Left lobe of liver (tissue), 2 donors: ENCODE results near the gene ASIC2. TPM values are rescaled to one million over a fixed set of nuclear protein-coding genes. Genes with fewer than 3 reads are reported as not detected.

Source experiments
- ATAC-seq: fragments of 200-7000 bp; cut with Tn5 transposase; one replicate; pipeline ENCODE4 v1.9.1; 2020; ENCODE audit warnings: mild to moderate bottlenecking, moderate library complexity
- DNase-seq: peaks from one replicate; pipeline ENCODE4 v3.0.0-alpha.2; 2020; ENCODE audit warnings: low spot score
- total RNA-seq: library from RNA; stranded (reverse); gene quantifications from one replicate; pipeline ENCODE4 v1.2.1, GENCODE V29; 2021
- donor health status: DM: no; HTN: no; CAD: no; lungs with moderate emphysema.
- donor health status: DM: no; HTN: yes; CAD: no.

The ASIC2 gene
- total RNA-seq, 1 donor from 2014 or later: not detected

DNA sequence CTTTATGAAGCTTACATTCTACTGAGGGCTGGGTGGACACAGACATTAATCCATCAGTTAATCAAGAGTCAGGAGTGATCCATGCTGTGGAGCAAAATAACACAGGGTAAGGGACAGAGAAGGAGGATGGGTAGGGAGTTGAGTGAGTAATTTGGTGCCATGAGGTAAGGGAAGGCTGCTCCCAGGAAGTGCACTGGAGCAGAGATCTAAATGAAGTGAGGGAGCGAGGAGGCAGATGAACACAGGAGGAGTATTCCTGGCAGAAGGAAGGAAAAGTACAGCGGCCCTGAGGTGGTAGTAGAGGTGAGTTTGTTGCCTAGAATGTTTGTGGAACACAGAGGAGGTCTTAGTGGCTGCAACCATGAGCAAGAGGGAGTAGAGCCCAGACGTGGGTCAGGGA, 34.8 kb downstream of the ASIC2 start:
- ATAC-seq: no peak
- DNase-seq: no peak

DNA sequence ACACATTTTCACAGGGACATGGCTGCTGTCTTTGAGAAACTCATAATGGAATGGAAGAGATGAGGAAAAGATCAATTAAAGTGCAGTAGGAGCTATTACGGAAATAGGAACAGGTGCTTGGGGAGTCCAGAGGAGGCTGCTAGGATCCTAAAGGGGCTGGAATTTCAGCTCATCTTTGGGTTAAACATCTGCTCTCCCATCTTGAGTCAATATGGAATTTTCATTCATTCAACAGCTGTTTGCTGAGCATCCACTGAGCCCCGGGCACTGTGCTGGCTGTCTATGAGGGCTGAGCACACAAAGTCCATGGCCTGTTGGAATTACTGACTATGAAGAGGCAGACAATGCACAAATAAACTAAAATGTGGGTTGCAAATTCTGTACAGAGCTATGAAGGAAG, 47.9 kb downstream of the ASIC2 start:
- ATAC-seq (no peak), DNase-seq (no peak)

DNA sequence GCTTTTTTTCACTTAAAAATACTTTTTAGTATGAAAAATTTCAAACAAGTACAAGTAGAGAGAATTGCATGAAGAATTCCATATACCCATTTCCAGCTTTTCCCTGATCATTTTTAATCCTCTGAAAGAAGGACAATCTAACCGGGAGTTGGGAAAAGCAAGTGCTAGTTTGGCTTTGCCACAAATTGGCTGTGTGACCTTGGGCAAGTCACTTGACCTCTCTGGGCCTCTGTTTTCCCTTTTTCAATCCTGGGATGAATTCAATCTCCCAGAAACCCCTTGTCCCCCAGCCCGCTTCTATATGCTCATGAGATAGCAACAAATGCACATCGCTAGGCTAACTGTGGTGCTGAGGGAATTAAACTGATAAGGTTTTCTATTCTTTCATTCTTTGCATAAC, 49.4 kb downstream of the ASIC2 start:
- DNase-seq (no peak), ATAC-seq (no peak)

DNA sequence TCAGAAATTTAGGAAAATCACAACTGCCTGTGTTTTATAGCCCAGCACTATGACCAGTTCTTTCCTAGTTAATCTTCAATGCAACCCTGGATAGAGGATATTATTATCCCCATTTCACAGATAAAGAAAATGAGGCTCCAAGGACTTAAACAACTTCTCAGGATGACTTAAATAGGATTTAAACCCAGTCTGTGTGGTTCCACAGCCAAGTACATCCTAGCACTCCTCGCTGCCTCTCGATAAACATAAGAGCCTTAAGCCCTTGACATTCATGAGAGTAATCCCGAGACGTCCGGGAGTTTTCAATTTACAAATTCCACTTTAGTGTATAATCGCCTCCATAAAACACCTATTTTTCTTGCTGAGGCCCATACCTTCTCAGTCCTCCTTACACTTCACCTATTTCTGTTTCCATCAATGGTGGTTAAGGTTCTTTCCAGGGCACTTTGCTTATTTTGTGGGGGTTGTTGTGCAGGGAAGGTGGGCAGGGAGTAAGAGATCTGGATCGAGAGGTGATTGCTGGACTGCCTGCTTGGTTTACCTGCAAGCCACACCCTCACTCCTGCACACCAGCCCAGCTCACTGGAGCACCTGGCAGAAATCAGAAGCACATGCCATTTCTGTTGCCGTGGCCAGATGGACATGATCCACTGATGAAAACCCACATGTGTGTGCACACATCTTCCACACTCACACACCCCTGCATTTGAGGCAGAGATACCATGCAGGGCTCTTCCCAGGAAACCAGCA, 50.5 kb downstream of the ASIC2 start:
- DNase-seq (no peak), ATAC-seq (no peak)

DNA sequence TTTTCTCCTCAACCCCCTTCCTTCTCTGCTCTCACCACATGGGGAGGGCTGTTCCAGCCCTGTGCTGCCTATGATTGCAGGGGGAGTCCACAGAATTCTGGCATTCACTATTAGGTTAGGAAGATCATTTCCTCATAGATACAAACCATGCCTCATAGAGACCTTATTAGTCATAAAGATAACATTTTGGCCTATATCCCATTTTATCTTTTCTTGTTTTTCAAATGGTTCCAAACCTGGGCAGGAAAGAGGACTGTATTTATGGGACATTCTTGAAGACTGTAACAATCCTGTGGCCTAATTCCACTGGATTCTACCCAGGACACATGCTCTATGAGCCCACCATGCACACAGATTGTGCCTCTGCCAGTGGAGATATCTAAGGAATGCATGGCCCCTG, 51.7 kb downstream of the ASIC2 start:
- no peak for DNase-seq
- no peak for ATAC-seq

DNA sequence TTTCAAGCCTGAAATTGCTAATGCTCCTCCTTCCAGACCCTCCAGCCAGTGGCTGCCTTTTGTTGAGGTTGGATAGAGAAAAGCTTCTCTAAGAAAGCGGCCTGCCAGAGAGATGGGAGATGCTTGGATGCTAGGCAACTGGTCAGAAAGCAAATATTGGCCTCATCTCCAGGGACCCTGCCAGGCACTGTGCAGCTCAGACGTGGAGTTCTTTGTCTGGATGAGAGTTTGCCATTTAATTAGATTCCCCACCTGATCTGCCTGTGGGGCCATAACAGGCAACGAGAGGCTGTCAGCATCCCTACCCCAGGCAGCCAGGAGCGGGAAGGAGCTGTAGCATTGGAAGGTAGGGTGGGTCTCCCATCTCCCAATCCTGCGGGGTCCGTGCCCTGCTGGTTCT, 52.7 kb downstream of the ASIC2 start:
- no peak for ATAC-seq
- DNase-seq: no peak

DNA sequence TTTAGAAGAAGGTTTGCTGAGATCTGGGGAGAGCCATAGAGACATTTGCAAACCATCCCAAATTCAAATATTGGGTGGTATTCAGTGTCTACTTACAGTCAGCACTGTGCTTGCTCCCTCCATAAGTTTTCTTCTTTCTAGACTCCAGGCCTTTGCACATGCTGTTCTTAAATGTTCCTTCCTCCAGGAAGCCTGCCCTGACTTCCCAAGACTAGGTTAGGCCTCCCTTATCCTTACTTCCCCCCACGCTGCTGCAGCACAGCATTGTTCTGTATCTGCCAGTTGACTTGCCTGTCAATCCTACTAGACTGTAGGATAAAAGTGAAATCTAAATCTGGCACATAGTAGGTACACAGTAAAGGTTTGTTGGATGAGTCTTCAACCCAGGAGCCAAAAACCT, 53.4 kb downstream of the ASIC2 start:
- DNase-seq: no peak
- ATAC-seq: no peak

DNA sequence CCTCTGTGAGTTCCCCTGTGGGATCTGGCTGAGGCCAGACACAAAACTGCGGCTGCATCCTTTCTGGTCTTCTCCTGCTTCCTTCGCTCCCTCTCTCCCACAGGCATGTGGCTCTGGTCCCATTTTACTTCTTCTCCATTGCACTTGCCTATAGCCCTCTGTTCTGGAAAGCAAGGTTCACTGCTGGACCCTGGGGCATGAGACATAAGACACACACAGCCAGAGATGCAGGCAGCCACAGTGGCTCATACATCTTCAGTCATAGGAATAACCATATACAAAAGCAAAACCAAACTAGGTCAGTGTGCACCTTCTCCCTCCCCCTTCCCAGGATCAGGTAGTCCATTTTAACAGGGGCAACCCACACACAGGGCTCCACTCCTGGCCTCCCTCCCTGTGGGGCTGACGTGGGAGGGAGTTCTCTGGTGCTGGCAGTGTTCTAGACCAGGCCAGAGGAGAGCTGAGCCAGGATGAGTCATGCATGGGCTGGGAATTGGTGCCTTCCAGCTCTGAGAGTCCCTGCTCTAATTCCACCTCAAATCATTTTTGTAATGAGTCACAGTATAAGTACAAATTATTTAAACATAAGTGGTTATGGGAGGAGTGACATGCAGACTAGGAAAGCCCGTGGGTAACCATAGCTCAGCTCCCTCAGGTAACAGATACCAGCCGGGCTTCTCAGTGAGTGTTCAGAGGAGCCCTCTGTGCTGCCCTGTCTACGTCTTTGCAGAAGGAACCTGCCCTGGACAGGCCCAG, 58.0 kb downstream of the ASIC2 start:
- DNase-seq: no peak

DNA sequence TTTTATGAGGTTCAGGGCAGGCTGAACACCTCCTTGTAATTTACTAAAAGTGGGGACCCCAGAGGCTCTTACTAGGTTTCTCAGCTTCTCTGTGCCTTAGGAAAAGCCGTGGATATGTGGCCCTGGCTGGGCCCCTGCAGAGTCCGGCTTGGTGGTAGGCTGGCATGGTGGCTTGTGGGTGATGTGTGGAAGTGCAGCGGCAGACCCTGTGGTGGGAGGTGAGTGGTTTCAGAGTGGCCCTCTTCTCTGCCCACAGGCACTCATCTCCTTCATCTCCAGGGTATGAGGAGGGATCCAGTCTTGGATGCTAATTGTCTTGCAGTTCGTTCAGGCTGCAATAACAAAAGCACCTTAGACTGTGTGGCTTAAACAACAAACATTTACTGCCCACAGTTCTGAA, 58.9 kb downstream of the ASIC2 start:
- no peak for DNase-seq
- no peak for ATAC-seq

More for the DNA sequence above, 58.0 kb downstream of the ASIC2 start:
- no peak for ATAC-seq

DNA sequence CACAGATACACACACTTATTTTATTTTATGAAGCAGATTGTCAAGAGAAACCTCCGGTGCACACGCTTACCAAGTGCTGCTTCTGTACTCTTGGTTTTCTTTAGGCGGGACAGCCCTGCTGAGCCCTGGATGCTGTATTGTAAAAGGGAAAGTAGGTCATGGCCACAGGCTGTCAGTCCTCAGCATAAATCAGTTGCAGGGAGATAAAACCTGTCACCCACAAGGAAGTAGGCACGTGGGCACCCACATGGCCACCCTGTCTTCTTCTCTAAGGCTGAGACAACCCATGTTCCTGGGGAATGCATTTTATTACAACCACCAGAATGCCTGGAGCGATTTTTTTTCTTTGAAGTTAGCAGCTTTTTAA, 59.3 kb downstream of the ASIC2 start:
- DNase-seq: no peak
- no peak for ATAC-seq

DNA sequence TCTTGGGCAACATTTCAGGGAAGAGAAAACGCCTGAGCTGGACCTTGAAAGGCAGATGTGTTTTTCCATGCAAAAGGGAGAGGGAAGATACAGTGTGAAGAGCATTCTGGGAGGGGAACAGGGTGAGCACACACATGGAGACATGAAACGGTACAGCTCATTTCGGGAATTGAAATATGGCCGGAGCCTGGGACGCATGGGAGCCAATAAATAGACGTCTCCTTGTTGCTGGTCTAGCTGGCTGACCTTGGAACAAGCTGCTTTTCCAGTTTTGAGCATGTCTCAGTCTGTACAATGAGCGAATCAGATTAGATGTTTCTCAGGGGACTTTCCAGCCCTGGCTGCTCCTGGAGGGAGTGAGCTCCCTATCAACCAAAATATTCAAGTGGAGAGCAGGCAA, 63.6 kb downstream of the ASIC2 start:
- no peak for ATAC-seq

DNA sequence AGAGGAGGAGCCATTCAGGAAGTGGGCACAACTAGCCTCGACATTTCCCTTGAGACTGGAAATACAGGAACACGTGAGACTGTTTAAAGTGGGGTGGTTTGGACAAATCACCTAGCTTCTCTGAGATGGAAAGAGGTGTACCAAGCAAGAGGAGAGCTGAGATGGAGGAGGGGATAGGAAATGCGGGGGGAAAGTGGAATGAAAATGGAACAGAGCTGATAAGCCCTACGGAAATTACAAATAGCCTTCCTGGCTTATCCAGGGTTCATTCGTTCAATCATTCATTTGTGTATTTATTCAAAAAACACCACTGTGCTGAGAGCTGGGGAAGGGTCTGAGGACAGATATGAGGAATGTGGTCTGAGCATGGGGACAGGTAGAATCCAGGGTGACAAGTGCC, 64.1 kb downstream of the ASIC2 start:
- DNase-seq (no peak), ATAC-seq (no peak)

More for the DNA sequence above, 63.6 kb downstream of the ASIC2 start:
- no peak for DNase-seq

DNA sequence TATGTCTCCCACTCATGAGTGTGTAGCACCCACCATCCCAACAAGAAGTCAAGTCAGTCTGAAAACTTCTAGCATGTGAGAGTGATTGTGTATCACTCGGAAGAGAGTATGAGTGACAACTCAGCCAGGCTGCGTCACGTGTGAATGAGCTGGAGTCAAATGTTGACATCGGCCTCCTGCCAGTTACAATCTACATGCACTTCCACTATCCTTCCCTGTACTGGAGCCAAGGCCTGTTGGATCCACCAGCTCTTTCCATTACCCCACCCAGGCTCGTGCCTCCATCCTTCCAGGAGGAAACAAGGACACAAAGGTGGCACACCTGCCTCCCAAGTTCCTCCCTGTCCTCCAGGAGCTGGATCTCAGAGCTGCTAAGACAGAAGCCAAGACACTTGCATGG, 64.5 kb downstream of the ASIC2 start:
- ATAC-seq: no peak
- no peak for DNase-seq

DNA sequence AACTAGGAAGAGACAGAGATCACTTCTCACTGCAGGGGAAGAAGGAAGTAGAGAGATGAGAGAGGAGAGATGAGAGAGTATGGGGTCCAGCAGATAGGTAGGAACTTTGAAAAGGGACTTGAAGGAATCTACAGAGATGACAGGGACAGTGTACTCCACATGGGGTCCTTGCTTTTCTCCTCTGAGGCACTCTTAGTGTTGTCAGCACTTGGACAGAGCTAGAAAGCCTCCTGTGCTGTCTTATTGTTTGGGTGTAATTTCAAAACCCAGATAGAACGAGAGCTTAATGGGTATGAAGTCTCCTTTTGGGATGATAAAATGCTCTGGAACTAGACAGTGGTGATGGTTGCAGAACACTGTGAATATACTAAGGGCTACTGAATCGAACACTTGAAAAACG, 65.2 kb downstream of the ASIC2 start:
- DNase-seq: no peak
- no peak for ATAC-seq

DNA sequence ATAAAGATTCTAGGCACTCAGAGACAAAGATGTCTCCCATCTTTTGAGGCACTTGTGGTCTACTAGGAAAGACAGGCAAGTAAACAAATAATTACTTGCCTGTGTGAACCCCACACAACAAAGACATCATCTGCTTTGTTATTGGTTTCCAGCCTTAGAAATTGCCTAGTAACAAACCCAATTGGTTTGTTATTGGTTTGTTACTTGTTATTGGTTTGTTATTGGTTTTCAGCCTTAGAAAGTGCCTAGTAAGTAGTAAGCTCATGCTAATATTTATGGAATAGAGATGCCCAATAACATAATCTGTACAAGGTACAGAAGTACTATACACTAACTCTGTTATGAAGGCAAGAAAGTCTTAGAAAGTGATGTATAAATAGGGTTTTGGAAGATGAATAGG, 67.1 kb downstream of the ASIC2 start:
- DNase-seq (no peak), ATAC-seq (no peak)

DNA sequence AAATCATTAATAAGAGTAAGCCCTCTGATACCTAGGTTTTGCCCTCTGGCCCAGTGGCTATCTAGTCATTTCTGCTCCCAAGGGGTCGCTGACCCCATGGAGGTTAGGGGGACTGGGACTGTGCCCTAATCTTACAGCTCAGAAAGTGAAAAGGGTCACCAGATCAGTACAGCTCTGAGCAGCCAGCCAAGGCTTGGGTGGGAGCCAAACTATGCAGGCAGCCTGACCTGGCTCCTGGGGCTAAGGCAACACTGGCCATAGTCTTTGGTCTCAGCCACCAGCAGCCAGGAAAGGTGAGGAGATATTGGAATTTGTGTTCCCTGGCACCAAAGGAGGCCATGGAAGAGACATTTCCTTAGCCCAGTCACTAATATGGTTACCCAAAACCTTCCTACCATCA, 67.6 kb downstream of the ASIC2 start:
- DNase-seq: peak; percentile 58
- ATAC-seq: peak; percentile 87

DNA sequence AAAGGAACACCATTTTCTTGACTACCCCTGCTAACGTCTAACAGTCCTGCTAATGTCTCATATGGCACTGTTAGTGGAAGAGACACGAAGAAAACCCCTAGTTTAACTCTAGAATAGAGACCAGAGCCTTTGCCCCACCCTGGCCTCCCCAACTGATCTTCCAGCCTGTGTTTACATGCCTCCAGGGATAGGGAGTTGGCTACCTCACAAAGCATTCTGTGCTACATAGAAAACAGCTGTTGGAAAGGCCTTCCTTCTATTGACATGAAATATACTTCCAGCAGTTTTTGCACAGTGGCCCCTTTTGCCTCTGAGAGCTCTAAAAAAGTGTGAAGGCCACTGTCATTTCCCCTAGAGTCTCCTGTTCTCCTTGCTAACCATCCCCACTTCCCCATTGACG, 73.1 kb downstream of the ASIC2 start:
- DNase-seq: no peak
- ATAC-seq: no peak

DNA sequence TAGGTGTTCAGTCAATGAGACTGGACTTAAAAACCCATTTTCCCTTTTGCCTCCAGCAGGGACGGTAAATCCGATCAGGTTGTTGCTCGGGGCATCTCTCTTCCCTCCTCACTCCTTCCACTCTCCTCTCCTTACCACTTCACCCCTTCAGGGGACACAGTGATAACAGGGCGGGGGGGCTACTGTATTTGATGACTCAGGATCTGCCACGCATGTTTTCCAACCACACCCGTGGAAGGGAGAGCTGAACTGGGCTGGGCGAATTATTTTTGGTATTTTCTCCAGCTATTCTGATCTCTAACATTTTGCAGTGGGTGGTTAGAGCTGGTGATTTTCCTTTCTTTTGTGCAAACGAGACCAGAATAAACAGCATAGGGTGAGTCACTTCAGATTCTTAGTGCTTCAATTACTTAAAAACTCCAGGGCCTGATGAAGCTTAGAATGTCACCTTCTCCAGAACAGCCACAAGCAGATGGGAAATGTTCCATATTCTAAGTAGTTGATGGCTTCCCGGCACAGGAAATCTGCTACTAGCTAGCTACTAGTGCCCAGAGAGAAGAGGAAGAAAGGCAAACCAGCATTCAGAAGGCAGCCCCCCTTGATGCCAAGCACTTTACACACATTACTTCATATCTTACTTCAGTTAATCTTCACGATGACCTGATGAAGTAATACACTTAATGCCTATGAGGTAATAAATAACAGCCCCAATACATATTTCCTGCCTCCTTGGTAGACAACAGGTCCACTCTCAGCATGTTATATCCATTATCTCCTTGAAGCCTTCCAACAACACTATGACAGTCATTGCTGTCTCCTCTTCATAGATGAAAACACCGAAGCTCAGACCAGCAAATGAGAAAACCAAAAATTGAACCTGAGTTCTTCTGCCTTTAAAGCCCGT, 74.1 kb downstream of the ASIC2 start:
- ATAC-seq (no peak), DNase-seq (no peak)

DNA sequence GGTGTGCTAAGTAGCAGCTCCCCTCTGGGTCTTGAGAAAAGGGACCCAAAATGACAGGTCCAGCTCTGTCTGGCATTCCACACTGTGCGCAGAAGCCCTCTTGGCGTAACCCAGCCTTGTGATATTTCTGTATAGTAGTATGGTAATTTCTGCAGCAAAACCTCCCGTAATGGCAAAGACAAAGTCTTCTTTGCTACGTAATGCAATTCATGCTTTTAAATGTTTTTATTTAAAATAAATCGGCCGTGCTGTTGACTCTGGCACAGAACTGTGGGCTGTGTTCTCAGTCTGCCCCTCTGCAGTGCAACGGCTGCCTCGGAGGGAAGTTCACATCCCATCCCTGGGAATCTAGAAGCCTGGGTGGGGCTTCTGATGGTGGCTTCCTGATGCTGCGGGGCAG, 75.2 kb downstream of the ASIC2 start:
- DNase-seq (no peak), ATAC-seq (no peak)

DNA sequence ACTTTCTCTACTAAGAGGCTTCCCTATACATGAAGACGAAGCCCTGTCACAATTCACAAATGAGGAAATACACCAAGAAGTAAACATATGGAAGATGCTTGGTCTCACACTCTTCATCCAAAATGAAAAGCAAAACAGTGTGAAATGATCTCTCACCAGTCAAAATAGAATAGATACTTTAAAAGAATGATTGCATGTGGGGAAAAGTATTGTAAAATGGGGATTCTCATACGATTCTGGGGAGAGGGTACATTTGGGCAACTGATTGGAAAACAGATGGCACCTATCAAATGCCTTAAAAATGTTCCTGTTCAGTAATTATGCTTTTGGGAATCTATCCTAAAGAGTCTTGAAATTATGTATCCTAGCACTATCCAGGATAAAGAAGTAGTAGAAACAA, 78.1 kb downstream of the ASIC2 start:
- ATAC-seq (no peak), DNase-seq (no peak)

DNA sequence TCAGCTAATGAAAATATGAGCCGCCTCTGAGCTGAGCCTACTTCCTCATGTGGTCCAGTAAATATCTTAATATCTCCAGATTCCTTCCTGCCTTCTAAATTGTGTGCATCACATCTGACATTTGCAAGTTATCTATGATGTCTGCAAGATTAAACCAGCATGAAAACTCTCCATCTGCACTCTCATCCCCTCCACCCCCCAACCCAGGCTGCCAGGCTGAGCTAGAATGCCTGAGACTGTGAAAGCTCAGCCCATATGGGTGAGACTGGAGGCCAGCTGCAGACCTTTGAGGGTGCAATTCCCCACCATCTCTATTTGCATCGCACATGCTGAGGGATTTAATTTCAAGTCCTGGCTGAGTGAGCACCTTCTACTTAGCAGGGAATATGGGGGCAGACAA, 82.8 kb downstream of the ASIC2 start:
- DNase-seq: no peak
- ATAC-seq: no peak

DNA sequence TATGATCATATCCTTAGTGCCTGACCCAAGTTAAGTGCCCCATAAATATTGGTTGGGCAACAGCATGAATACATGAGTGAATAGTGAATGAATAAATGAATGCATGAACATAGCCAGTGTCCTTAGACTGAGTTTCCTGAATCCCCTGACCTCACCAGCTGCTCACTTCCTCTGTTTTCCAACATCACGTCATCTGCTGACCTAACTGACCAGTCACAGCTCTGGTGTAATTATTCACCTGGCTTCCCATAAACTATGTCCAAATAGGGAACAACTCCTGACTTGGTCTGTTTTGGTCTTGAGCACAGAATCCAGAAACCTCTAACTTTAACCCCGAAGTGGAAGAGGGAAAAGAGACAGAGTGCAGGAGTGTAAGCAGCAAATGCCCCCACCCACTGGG, 83.4 kb downstream of the ASIC2 start:
- DNase-seq: no peak
- ATAC-seq: no peak
